ENCODE data around the gene TRAPPC2.
"Not testable (repeated sequence)": the region's sequence is repeated elsewhere in the genome, so short reads cannot be mapped to it uniquely, and the experiment has no call there.

Gene TRAPPC2

GRCh38 chrX:13733506-13733905 lies 914 bp downstream of the TRAPPC2 start:
- H3K36me3 ChIP-seq (ENCODE audit: control insufficient read depth, insufficient read depth, low read length) = no peaks in the 10 kb centered on the region
- no peaks in the 10 kb centered on the region for H3K27me3 ChIP-seq (ENCODE audit: control insufficient read depth, insufficient read depth, low read length)
- H3K4me1 ChIP-seq (ENCODE audit: control insufficient read depth, insufficient read depth, low read length) = peaks cover 2% of the 10 kb centered on the region
- peak overlapping the region; percentile 87 for H3K27ac ChIP-seq (ENCODE audit: low read depth, low read length)
- H3K9ac ChIP-seq (ENCODE audit: low read length) = no peak overlapping the region
- peak overlapping the region; percentile 85 for H3K4me3 ChIP-seq (ENCODE audit: low read length)

- Histone ChIP-seq H3K27ac (ENCODE audit: low read depth, low read length) (peak overlapping the region; percentile 87), H3K4me3 (ENCODE audit: low read length) (no peak overlapping the region), H3K4me1 (ENCODE audit: control insufficient read depth, insufficient read depth, low read length) (peaks cover 2% of the 10 kb centered on the region), H3K36me3 (ENCODE audit: control insufficient read depth, insufficient read depth, low read length) (no peaks in the 10 kb centered on the region), H3K27me3 (ENCODE audit: control insufficient read depth, insufficient read depth, low read length) (no peaks in the 10 kb centered on the region), H3K9ac (ENCODE audit: low read length) (no peak overlapping the region)
Measured at GRCh38 chrX:13732246-13733067, 2.0 kb downstream of the TRAPPC2 start.

- not testable (repeated sequence) for H3K36me3 ChIP-seq (ENCODE audit: control insufficient read depth, insufficient read depth, low read length); H3K4me1 ChIP-seq (ENCODE audit: control insufficient read depth, insufficient read depth, low read length); H3K27me3 ChIP-seq (ENCODE audit: control insufficient read depth, insufficient read depth, low read length); H3K4me3 ChIP-seq (ENCODE audit: low read length); H3K9ac ChIP-seq (ENCODE audit: low read length); H3K27ac ChIP-seq (ENCODE audit: low read depth, low read length)
Measured at GRCh38 chrX:13730523-13730922, 3.9 kb downstream of the TRAPPC2 start.

GRCh38 chrX:13726583-13726982 lies 7.8 kb downstream of the TRAPPC2 start:
- H3K4me3 ChIP-seq (ENCODE audit: low read length); H3K4me1 ChIP-seq (ENCODE audit: control insufficient read depth, insufficient read depth, low read length); H3K27ac ChIP-seq (ENCODE audit: low read depth, low read length); H3K9ac ChIP-seq (ENCODE audit: low read length); H3K27me3 ChIP-seq (ENCODE audit: control insufficient read depth, insufficient read depth, low read length); H3K36me3 ChIP-seq (ENCODE audit: control insufficient read depth, insufficient read depth, low read length): not testable (repeated sequence)

- H3K27me3 ChIP-seq (ENCODE audit: control insufficient read depth, insufficient read depth, low read length) = not testable (repeated sequence)
Measured at GRCh38 chrX:13724878-13725277, 9.5 kb downstream of the TRAPPC2 start.

GRCh38 chrX:13721819-13722519 lies 12.5 kb downstream of the TRAPPC2 start:
- no peaks in the 10 kb centered on the region for H3K36me3 ChIP-seq (ENCODE audit: control insufficient read depth, insufficient read depth, low read length)
- H3K4me1 ChIP-seq (ENCODE audit: control insufficient read depth, insufficient read depth, low read length) = peaks cover 6% of the 10 kb centered on the region
- no peak overlapping the region for H3K4me3 ChIP-seq (ENCODE audit: low read length)
- no peak overlapping the region for H3K9ac ChIP-seq (ENCODE audit: low read length)
- H3K27ac ChIP-seq (ENCODE audit: low read depth, low read length) = peak overlapping the region; percentile 65
- H3K27me3 ChIP-seq (ENCODE audit: control insufficient read depth, insufficient read depth, low read length) = no peaks in the 10 kb centered on the region

More at GRCh38 chrX:13724878-13725277, 9.5 kb downstream of the TRAPPC2 start:
- H3K36me3 ChIP-seq (ENCODE audit: control insufficient read depth, insufficient read depth, low read length); H3K4me1 ChIP-seq (ENCODE audit: control insufficient read depth, insufficient read depth, low read length); H3K27ac ChIP-seq (ENCODE audit: low read depth, low read length); H3K9ac ChIP-seq (ENCODE audit: low read length); H3K4me3 ChIP-seq (ENCODE audit: low read length): not testable (repeated sequence)

GRCh38 chrX:13721371-13721770 lies 13.0 kb downstream of the TRAPPC2 start:
- no peak overlapping the region for H3K4me3 ChIP-seq (ENCODE audit: low read length)
- H3K4me1 ChIP-seq (ENCODE audit: control insufficient read depth, insufficient read depth, low read length) = peaks cover 6% of the 10 kb centered on the region
- no peaks in the 10 kb centered on the region for H3K27me3 ChIP-seq (ENCODE audit: control insufficient read depth, insufficient read depth, low read length)
- H3K27ac ChIP-seq (ENCODE audit: low read depth, low read length) = peak overlapping the region; percentile 62
- H3K9ac ChIP-seq (ENCODE audit: low read length) = no peak overlapping the region
- no peaks in the 10 kb centered on the region for H3K36me3 ChIP-seq (ENCODE audit: control insufficient read depth, insufficient read depth, low read length)

- Histone ChIP-seq H3K27ac (ENCODE audit: low read depth, low read length) (no peak overlapping the region), H3K4me3 (ENCODE audit: low read length) (no peak overlapping the region), H3K4me1 (ENCODE audit: control insufficient read depth, insufficient read depth, low read length) (peaks cover 6% of the 10 kb centered on the region)
Measured at GRCh38 chrX:13719192-13719856, 15.1 kb downstream of the TRAPPC2 start.

GRCh38 chrX:13717700-13718472 lies 16.5 kb downstream of the TRAPPC2 start:
- Histone ChIP-seq H3K4me3 (ENCODE audit: low read length) (no peak overlapping the region), H3K27me3 (ENCODE audit: control insufficient read depth, insufficient read depth, low read length) (no peaks in the 10 kb centered on the region), H3K36me3 (ENCODE audit: control insufficient read depth, insufficient read depth, low read length) (no peaks in the 10 kb centered on the region), H3K4me1 (ENCODE audit: control insufficient read depth, insufficient read depth, low read length) (peaks cover 6% of the 10 kb centered on the region), H3K27ac (ENCODE audit: low read depth, low read length) (peak overlapping the region; percentile 50), H3K9ac (ENCODE audit: low read length) (no peak overlapping the region)

More at GRCh38 chrX:13719192-13719856, 15.1 kb downstream of the TRAPPC2 start:
- no peaks in the 10 kb centered on the region for H3K36me3 ChIP-seq (ENCODE audit: control insufficient read depth, insufficient read depth, low read length)
- no peaks in the 10 kb centered on the region for H3K27me3 ChIP-seq (ENCODE audit: control insufficient read depth, insufficient read depth, low read length)
- H3K9ac ChIP-seq (ENCODE audit: low read length) = no peak overlapping the region

GRCh38 chrX:13716905-13717304 lies 17.5 kb downstream of the TRAPPC2 start:
- Histone ChIP-seq H3K9ac (ENCODE audit: low read length) (no peak overlapping the region), H3K36me3 (ENCODE audit: control insufficient read depth, insufficient read depth, low read length) (no peaks in the 10 kb centered on the region), H3K27ac (ENCODE audit: low read depth, low read length) (no peak overlapping the region), H3K4me3 (ENCODE audit: low read length) (no peak overlapping the region), H3K27me3 (ENCODE audit: control insufficient read depth, insufficient read depth, low read length) (no peaks in the 10 kb centered on the region), H3K4me1 (ENCODE audit: control insufficient read depth, insufficient read depth, low read length) (peaks cover 6% of the 10 kb centered on the region)

- Histone ChIP-seq H3K4me3 (ENCODE audit: low read length) (no peak overlapping the region), H3K4me1 (ENCODE audit: control insufficient read depth, insufficient read depth, low read length) (peaks cover 5% of the 10 kb centered on the region), H3K27ac (ENCODE audit: low read depth, low read length) (no peak overlapping the region), H3K36me3 (ENCODE audit: control insufficient read depth, insufficient read depth, low read length) (no peaks in the 10 kb centered on the region), H3K9ac (ENCODE audit: low read length) (no peak overlapping the region), H3K27me3 (ENCODE audit: control insufficient read depth, insufficient read depth, low read length) (no peaks in the 10 kb centered on the region)
Measured at GRCh38 chrX:13716455-13716854, 18.0 kb downstream of the TRAPPC2 start.

GRCh38 chrX:13711141-13711540 lies 23.3 kb downstream of the TRAPPC2 start:
- no peak overlapping the region for H3K9ac ChIP-seq (ENCODE audit: low read length)
- H3K36me3 ChIP-seq (ENCODE audit: control insufficient read depth, insufficient read depth, low read length) = no peaks in the 10 kb centered on the region
- no peaks in the 10 kb centered on the region for H3K4me1 ChIP-seq (ENCODE audit: control insufficient read depth, insufficient read depth, low read length)
- no peaks in the 10 kb centered on the region for H3K27me3 ChIP-seq (ENCODE audit: control insufficient read depth, insufficient read depth, low read length)
- no peak overlapping the region for H3K4me3 ChIP-seq (ENCODE audit: low read length)
- no peak overlapping the region for H3K27ac ChIP-seq (ENCODE audit: low read depth, low read length)
